Right lung (tissue), 5 donors: ENCODE results near the gene ELL. TPM values are rescaled to one million over a fixed set of nuclear protein-coding genes. Genes with fewer than 3 reads are reported as not detected.
A peak's percentile ranks its signal among the peaks of the same experiment; 100 is the strongest.

Source experiments
- DNase-seq, 2 donors: peaks; one replicate each; pipeline ENCODE4 v3.0.0-alpha.2; 2013
- polyA plus RNA-seq, 5 donors: library from polyadenylated mRNA; unstranded; fragments of 120-200 nt; gene quantifications; one replicate each; pipeline versions ENCODE4 v1.2.1 to v1.2.3, GENCODE V29; 2013; ENCODE audit warnings: inconsistent platforms in 1 of 5, low replicate concordance in 1 of 5; ENCODE audit not compliant: insufficient read length in 5 of 5, insufficient read depth in 1 of 5

The ELL gene
- polyA plus RNA-seq, 5 donors = 6.9 to 12.4 (median 9.0) TPM

- no peak for DNase-seq
Measured at GRCh38 chr19:18435178-18435841, 86.6 kb downstream of the ELL start.

GRCh38 chr19:18434411-18435175 lies 87.3 kb downstream of the ELL start:
- DNase-seq = no peak

- DNase-seq = no peak
Measured at GRCh38 chr19:18433735-18434398, 88.0 kb downstream of the ELL start.

DNA sequence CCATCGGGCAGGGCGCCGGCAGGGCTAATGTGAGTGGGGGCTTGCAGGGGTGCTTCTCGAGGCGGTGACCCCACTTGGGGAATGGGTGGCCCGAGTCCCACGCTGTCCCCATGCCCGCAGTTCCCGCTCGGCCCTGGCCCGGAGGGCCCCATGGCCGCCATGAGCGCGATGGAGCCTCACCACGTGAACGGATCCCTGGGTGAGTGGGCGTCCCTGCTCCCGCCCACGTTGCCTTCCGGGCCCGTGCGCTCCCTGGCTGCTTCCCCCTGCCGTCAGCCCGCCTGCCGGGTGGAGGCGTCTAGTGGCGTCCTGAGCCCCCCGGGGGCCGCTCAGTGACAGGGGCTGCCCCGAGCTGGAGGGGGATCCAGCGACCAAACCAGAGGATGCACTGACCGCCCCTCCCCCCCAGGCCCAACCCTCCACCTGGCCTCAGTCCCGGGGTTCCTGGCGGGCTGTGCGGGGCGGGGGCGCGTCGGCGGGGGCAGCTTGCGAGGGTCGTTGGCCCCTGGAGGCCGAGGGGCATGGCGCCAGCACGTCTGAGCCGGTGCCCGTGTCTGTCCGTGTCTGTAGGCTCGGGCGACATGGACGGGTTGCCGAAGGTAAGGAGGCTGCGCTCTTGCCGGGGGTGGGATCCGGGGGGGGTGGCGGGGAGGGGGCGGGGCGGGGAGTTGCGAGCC lies 88.7 kb downstream of the ELL start:
- DNase-seq = peak; percentile 36 to 59

GRCh38 chr19:18432275-18433014 lies 89.4 kb downstream of the ELL start:
- DNase-seq = no peak

DNA sequence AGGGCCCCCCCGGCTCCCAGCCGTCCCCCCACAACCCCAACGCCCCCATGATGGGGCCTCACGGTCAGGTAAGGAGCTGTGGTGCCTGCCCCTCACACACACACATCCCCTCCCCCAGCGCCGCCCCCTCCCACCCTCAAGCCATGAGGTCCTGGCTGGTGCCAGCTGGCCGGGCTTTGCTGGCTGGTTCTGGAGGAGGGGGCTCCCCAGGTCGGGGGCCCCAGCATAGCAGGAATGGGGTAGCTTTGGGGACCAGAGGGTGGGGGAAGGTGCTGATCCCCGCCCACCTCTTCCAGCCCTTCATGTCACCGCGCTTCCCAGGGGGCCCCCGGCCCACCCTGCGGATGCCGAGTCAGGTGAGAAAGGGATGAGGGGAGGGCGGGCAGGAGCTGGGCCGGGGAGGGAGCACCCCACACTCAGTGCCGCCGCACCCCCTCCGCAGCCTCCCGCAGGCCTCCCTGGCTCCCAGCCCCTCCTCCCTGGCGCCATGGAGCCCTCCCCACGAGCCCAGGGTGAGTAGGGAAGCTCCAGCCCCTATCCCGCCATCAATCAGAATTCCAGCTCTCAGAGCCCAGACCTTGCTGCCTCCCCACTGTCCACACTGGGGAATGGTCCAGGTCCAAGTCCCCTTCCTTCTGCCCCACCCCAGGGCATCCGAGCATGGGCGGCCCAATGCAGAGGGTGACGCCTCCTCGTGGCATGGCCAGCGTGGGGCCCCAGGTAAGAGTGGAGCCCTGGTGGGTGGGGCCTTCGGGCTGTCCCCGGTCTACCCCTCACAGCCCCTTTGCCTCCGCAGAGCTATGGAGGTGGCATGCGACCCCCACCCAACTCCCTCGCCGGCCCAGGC lies 90.3 kb downstream of the ELL start:
- no peak for DNase-seq

GRCh38 chr19:18430417-18431144 lies 91.3 kb downstream of the ELL start:
- DNase-seq = no peak

GRCh38 chr19:18429717-18430416 lies 92.0 kb downstream of the ELL start:
- no peak for DNase-seq

DNA sequence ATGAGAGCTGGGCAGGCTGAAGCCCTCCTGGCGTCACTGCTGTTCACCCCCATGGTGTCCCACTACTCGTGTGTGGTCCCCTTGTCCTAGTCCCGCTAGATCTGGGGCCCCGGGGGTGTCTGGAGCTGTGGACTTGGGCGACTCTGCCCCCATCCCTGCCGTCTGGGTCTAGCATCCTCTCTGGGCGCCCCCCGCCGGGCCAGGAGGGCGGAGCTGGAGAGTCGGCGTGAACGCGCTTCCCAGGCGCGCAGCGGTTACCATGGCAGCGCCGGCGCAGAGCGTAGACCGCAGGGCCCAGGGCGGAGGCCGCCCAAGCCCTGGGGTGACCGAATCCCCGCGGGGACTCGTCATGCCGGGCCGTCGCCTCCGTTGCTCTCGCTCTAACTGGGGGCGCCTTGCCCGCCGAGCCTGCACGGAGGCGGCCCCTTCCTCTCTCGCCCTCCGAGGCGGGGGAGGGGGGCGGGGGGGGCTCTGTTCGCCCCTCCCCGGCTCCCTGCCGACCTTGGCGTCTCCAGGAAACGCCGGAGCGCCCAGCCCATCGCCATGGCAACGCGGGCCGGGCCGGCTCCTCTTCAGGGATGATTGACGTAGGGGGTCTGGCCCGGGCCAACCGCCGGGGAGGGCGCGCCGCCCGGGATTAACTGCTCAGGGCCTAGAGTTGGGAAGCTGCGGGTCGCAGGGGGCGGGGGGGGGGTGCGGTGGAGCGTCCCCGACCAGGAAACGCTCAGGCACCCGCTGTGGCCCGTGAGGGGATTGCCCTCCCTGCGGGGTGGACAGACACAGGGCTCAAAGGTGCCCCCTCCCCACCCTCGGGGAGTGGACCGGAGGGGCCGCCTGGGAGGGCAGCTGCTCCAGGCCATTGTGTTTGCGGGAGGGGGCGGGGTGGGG lies 92.8 kb downstream of the ELL start:
- DNase-seq = peak; percentile 89 to 92

- DNase-seq = no peak
Measured at GRCh38 chr19:18428173-18428786, 93.6 kb downstream of the ELL start.

GRCh38 chr19:18427743-18428113 lies 94.1 kb downstream of the ELL start:
- no peak for DNase-seq

DNA sequence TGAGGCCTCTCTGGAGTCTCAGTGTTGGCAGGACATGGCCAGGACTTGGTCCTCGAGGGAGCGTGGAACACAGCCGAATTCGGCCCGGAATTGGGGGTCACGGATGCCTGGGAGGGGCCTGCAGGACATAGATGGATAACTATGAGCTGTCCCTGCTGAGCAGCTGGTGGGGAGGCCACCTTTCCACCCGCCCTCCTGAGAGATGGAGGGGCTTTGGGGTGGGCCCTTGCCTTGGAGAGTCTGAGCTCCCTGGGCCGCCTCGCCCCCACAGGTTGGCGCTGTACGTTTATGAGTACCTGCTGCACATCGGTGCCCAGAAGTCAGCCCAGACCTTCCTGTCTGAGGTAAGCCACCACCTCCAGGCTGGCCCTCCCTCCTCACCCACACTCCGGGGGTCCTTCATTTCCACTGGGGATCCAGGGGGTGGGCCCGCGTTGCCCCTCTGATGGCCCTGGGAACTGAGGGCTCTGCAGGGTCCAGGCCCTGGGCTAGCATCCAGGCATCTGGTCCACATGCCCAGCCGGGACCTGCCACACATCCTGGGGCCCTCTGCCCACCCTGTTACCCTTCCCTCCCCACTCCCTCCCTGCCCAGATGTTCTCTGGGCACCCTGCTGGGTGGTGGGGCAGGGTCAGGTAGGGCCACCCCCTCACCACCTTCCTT lies 94.7 kb downstream of the ELL start:
- DNase-seq = no peak

DNA sequence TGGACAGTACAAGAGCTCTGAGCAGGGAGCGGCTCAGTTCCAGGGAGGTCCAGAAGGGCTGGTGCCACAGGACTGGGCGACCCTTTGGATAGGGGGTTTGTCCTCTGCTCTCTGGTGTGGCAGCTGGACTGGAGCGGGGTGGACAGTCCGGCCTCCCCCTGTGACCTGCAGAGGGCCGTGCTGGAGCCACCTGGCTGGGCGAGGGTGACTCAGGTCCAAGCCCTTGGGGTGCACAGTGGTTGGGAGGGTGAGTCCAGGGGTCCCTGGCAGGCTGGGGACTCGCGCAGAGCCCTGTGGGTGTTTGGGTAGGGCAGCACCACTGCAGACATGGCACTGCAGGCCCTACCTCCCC lies 95.5 kb downstream of the ELL start:
- DNase-seq = no peak

DNA sequence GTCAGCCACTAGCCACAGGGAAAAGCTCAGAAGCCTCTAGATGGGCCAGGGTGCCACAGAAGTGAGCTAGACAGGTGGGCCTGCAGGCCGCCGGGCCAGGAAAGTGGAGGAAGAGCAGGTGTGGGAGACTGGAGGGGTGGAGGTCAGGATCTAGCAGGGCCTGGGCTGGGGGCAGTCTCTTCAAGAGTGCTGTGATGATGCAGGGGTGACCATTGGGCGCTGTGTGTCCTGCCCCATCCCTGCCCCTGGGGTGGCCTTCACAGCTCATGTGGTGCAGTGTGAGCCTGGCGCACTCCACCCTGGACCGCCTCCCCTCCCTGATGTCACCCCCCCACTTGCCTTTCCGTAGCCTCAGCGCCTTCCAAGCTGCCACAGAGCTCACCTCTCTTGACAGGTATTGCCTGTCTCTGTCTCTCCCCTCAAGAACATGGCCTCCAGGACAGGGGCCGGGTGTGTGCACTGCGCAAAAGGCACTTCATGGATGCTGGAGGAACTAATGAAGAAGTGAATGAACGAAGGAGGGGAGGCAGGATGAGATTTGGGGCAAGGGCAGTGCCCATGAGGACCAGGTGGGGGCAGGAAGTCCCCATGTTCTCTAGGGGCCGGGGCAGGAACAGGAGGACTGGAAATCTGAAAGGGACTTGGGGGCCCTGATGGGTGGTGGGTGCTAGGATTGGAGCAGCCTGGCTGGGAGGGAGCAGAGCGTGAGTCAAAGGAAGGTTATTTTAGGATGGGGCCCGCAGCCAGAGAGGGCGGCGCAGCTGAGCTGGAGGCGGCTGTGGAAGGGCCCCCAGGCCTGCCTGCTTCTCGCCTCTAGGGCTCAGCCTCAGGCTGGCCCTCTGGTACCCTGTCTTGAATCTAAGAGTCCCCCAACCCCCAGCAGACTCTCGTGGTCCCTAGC lies 96.1 kb downstream of the ELL start:
- DNase-seq = no peak

- DNase-seq = no peak
Measured at GRCh38 chr19:18424890-18425514, 96.9 kb downstream of the ELL start.
